Measurements from ENCODE around the gene TANC1.
"Not testable (repeated sequence)": the region's sequence is repeated elsewhere in the genome, so short reads cannot be mapped to it uniquely, and the experiment has no call there.

The TANC1 gene

GRCh38 chr2:159094173-159094737, 125.8 kb downstream of the TANC1 start:
- DNase-seq: no peak

GRCh38 chr2:159095813-159096212, 127.4 kb downstream of the TANC1 start:
- no peak for DNase-seq

- DNase-seq: not testable (repeated sequence)
Measured at GRCh38 chr2:159096302-159096855, 127.9 kb downstream of the TANC1 start.

- DNase-seq: no peak
Measured at GRCh38 chr2:159096901-159097300, 128.5 kb downstream of the TANC1 start.

GRCh38 chr2:159098361-159098760, 129.9 kb downstream of the TANC1 start:
- DNase-seq: no peak

- DNase-seq: no peak
Measured at GRCh38 chr2:159098921-159099411, 130.5 kb downstream of the TANC1 start.

- DNase-seq: no peak
Measured at GRCh38 chr2:159101755-159102489, 133.5 kb downstream of the TANC1 start.

- no peak for DNase-seq
Measured at GRCh38 chr2:159103411-159103810, 135.0 kb downstream of the TANC1 start.

- no peak for DNase-seq
Measured at GRCh38 chr2:159106109-159106508, 137.7 kb downstream of the TANC1 start.

GRCh38 chr2:159108181-159108893, 139.9 kb downstream of the TANC1 start:
- DNase-seq: no peak

GRCh38 chr2:159109517-159109916, 141.1 kb downstream of the TANC1 start:
- no peak for DNase-seq

- DNase-seq: no peak
Measured at GRCh38 chr2:159110784-159111183, 142.3 kb downstream of the TANC1 start.

GRCh38 chr2:159111346-159111927, 143.0 kb downstream of the TANC1 start:
- DNase-seq: no peak

- no peak for DNase-seq
Measured at GRCh38 chr2:159114835-159115234, 146.4 kb downstream of the TANC1 start.

GRCh38 chr2:159116922-159117321, 148.5 kb downstream of the TANC1 start:
- no peak for DNase-seq

GRCh38 chr2:159117658-159118057, 149.2 kb downstream of the TANC1 start:
- DNase-seq: no peak

GRCh38 chr2:159118115-159118858, 149.8 kb downstream of the TANC1 start:
- peak; percentile 74 for DNase-seq

- no peak for DNase-seq
Measured at GRCh38 chr2:159118859-159119500, 150.5 kb downstream of the TANC1 start.

- DNase-seq: no peak
Measured at GRCh38 chr2:159119652-159120257, 151.3 kb downstream of the TANC1 start.

- DNase-seq: no peak
Measured at GRCh38 chr2:159123786-159124185, 155.3 kb downstream of the TANC1 start.

GRCh38 chr2:159124441-159124911, 156.0 kb downstream of the TANC1 start:
- DNase-seq: no peak
